GM18861 (cell line): Measurements from ENCODE around the gene TOMM7.
"Not testable (repeated sequence)": the region's sequence is repeated elsewhere in the genome, so short reads cannot be mapped to it uniquely, and the experiment has no call there.

ENCODE experiments used
- ATAC-seq: cut with Tn5 transposase; IDR thresholded peaks from one replicate; pipeline ENCODE4 v1.9.1; 2021; ENCODE audit not compliant: unreplicated experiment

Gene TOMM7

GRCh38 chr7:22786290-22786932, 36.2 kb downstream of the TOMM7 start:
- ATAC-seq = no peak

- no peak for ATAC-seq
Measured at GRCh38 chr7:22784346-22784745, 38.3 kb downstream of the TOMM7 start.

- no peak for ATAC-seq
Measured at GRCh38 chr7:22783421-22783820, 39.2 kb downstream of the TOMM7 start.

- peak; percentile 54 for ATAC-seq
Measured at GRCh38 chr7:22782616-22783232, 39.9 kb downstream of the TOMM7 start.

GRCh38 chr7:22781230-22781711, 41.4 kb downstream of the TOMM7 start:
- no peak for ATAC-seq

GRCh38 chr7:22779730-22780323, 42.8 kb downstream of the TOMM7 start:
- not testable (repeated sequence) for ATAC-seq

GRCh38 chr7:22776964-22777363, 45.7 kb downstream of the TOMM7 start:
- no peak for ATAC-seq

GRCh38 chr7:22772885-22773284, 49.8 kb downstream of the TOMM7 start:
- no peak for ATAC-seq

- no peak for ATAC-seq
Measured at GRCh38 chr7:22771872-22772228, 50.8 kb downstream of the TOMM7 start.

GRCh38 chr7:22771194-22771871, 51.3 kb downstream of the TOMM7 start:
- no peak for ATAC-seq

- ATAC-seq = peak; percentile 84
Measured at GRCh38 chr7:22765609-22766008, 57.0 kb downstream of the TOMM7 start.
